ENCODE results near the gene GALNT7.
A peak's percentile ranks its signal among the peaks of the same experiment; 100 is the strongest.

GALNT7 gene

DNA sequence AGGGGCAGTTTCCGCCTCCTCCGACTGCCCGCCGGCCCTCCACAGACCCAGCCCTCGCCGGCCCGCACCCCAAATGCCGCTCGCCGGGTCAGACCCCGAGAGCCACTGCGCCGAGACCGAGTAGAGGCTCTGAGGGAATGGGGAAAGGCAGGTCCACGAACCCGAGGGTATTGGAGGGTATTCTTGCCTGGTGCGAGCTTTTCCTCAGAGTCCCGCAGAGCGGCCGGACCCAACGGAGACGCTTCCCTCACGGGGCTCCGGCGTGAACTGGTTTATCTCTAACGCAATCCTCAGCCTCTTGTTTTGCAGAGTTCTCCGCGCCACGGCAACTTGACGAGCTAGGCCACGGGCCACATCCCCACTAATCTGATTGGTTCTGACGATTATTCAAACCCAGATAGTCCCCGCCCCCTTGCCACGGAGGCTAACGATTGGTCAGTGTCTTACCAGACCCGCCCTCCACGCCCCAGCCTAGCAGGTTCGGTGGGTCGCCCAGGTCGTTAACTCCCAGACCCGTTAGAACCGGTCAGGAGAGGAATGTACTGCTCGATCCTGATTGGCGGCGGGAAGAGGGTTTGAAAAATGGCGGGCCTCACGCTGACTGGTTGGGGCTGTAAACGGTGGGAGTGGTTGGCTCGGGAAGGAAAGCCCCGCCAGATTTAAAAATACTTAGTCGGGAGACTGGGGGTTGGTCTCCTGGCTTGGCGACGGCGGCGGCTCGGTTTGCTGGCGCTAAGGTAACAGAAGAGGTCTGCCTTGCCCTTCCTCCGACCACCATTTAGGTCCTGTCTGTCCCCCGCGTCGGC lies 165.7 kb downstream of the GALNT7 start, which contains the start of gene HMGB2 (continued):
- peak; percentile 76; the same call in 1 of the 2 replicates for TF ChIP-seq ZXDB (tag by site-specific recombination; IDR thresholded peaks at IDR 0.05)
- TF ChIP-seq SP7 (tag by site-specific recombination; IDR thresholded peaks at IDR 0.05): peak; percentile 14; the same call in 1 of the 2 replicates
- TF ChIP-seq ZNF16 (tag by site-specific recombination; IDR thresholded peaks at IDR 0.05; ENCODE audit: low read depth): no peak
- no peak for TF ChIP-seq ZNF548 (tag by site-specific recombination; IDR thresholded peaks at IDR 0.05)
- no peak for TF ChIP-seq ZNF211 (tag by site-specific recombination; IDR thresholded peaks at IDR 0.05; ENCODE audit: low read depth)

DNA sequence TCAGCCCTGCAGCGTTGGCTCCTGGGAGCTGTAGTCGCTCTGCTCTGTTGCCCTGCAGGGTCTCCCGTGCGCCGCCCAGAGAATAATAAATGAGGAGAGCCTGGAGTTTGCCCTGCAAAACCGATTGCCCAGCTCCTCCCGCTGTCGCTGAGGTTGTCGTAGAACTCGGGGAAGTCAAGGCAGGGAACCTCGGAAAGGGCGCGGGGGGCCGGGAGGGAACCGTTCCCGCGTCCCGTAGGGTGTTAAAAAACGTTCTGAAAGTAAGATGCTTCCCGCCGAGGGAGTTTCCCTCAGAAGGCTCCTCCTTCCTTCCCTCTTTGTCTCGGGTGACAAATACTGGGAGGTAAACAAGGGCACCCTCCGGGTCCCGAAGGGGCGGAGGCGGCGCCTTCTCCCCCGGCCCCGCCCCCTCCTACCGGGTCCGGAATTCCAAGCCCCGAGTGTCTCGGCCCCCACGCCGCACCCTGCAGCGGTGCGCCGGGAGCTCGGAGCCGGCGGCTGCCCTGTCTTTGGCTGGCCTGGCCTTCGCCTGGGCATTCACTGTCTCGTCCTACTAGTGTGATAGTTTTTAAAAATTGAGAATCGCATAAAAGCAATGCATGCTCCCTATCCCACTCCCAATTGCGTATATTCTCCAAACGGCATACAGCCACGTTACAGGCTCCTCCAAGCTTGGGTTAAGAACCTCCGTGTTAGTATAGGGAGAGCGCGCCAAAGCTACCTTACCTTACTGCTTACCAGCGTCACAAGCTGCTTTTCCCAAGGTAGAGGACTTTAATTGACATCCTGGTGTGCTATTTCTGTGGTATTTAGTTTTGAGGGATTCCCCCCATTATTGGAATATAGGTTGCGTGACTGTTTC lies 166.5 kb downstream of the GALNT7 start:
- Histone ChIP-seq H3K9me3 (ENCODE audit: control insufficient read depth, insufficient read depth, low read depth, low read length) (no peaks in the 10 kb centered on the region), H3K4me1 (ENCODE audit: control insufficient read depth, insufficient read depth, low read length) (peaks cover 12% of the 10 kb centered on the region), H3K36me3 (ENCODE audit: control insufficient read depth in 2 of 2, insufficient read depth in 1 of 2, low read length in 2 of 2) (peaks cover 20 to 32% of the 10 kb centered on the region in 2 experiments), H3K27ac (ENCODE audit: extremely low read depth, low read depth, low read length) (peak overlapping the region; percentile 98), H3K4me3 (ENCODE audit: low read depth, low read length) (peak overlapping the region; percentile 80)
- ChIA-PET POLR2A (interaction anchor here (0.6 to 4.5 kb wide), 32 partner anchors 9 to 321 kb away, joined by 3 to 246 read pairs (median 5); partner anchors contain the start of genes GALNT7, HAND2 and SAP30), CTCF (interaction anchor here (1.5 kb wide), 1 partner anchor 16 kb away, joined by 3 read pairs; no protein-coding TSS in a partner anchor)
- TF ChIP-seq ZNF707 (tag by site-specific recombination; IDR thresholded peaks at IDR 0.05) (no peak), SP3 (tag by site-specific recombination; IDR thresholded peaks at IDR 0.05) (peak; percentile 33), BCL11A (tag by site-specific recombination; IDR thresholded peaks at IDR 0.05; ENCODE audit: low read depth) (no peak), GFI1B (tag by site-specific recombination; IDR thresholded peaks at IDR 0.05) (0 out of 2 replicates have a peak, but pooled peaks have one; percentile 17), GLIS2 (tag by site-specific recombination; IDR thresholded peaks at IDR 0.05) (peak; percentile 82), ZNF664 (tag by site-specific recombination; IDR thresholded peaks at IDR 0.05) (no peak), ZIC2 (tag by site-specific recombination; IDR thresholded peaks at IDR 0.05) (0 out of 2 replicates have a peak, but pooled peaks have one; percentile 36), ZNF202 (tag by site-specific recombination; IDR thresholded peaks at IDR 0.05; ENCODE audit: borderline replicate concordance) (no peak), SCRT1 (tag by site-specific recombination; IDR thresholded peaks at IDR 0.05; ENCODE audit: borderline replicate concordance) (no peak), KLF10 (tag by site-specific recombination; IDR thresholded peaks at IDR 0.05) (peak; percentile 61), ZNF132 (tag by site-specific recombination; IDR thresholded peaks at IDR 0.05; ENCODE audit: borderline replicate concordance) (no peak), YY2 (tag by site-specific recombination; IDR thresholded peaks at IDR 0.05) (no peak), ZNF791 (tag by site-specific recombination; IDR thresholded peaks at IDR 0.05) (no peak), ZNF596 (tag by site-specific recombination; IDR thresholded peaks at IDR 0.05) (no peak), ZNF626 (tag by site-specific recombination; IDR thresholded peaks at IDR 0.05) (no peak), GLI2 (tag by site-specific recombination; IDR thresholded peaks at IDR 0.05; ENCODE audit: borderline replicate concordance, low read depth) (no peak), ZNF585B (tag by site-specific recombination; IDR thresholded peaks at IDR 0.05) (no peak), OSR2 (tag by site-specific recombination; IDR thresholded peaks at IDR 0.05) (no peak; the same call in 1 of the 2 replicates), PRDM1 (tag by site-specific recombination; IDR thresholded peaks at IDR 0.05) (0 out of 2 replicates have a peak, but pooled peaks have one; percentile 19), ZNF658 (tag by site-specific recombination; IDR thresholded peaks at IDR 0.05) (no peak), ZNF335 (tag by site-specific recombination; conservative IDR thresholded peaks at IDR 0.05) (peak; percentile 89), ZNF76 (tag by site-specific recombination; IDR thresholded peaks at IDR 0.05; ENCODE audit: borderline replicate concordance, low read depth) (no peak; the same call in 1 of the 2 replicates)
- TF ChIP-seq, protein P1, sequence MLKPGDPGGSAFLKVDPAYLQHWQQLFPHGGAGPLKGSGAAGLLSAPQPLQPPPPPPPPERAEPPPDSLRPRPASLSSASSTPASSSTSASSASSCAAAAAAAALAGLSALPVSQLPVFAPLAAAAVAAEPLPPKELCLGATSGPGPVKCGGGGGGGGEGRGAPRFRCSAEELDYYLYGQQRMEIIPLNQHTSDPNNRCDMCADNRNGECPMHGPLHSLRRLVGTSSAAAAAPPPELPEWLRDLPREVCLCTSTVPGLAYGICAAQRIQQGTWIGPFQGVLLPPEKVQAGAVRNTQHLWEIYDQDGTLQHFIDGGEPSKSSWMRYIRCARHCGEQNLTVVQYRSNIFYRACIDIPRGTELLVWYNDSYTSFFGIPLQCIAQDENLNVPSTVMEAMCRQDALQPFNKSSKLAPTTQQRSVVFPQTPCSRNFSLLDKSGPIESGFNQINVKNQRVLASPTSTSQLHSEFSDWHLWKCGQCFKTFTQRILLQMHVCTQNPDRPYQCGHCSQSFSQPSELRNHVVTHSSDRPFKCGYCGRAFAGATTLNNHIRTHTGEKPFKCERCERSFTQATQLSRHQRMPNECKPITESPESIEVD (tag by site-specific recombination; IDR thresholded peaks at IDR 0.05): 0 out of 2 replicates have a peak, but pooled peaks have one; percentile 12
- TF ChIP-seq, protein P2, sequence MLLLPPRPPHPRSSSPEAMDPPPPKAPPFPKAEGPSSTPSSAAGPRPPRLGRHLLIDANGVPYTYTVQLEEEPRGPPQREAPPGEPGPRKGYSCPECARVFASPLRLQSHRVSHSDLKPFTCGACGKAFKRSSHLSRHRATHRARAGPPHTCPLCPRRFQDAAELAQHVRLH (tag by site-specific recombination; IDR thresholded peaks at IDR 0.05): no peak
- TF ChIP-seq, protein P3, sequence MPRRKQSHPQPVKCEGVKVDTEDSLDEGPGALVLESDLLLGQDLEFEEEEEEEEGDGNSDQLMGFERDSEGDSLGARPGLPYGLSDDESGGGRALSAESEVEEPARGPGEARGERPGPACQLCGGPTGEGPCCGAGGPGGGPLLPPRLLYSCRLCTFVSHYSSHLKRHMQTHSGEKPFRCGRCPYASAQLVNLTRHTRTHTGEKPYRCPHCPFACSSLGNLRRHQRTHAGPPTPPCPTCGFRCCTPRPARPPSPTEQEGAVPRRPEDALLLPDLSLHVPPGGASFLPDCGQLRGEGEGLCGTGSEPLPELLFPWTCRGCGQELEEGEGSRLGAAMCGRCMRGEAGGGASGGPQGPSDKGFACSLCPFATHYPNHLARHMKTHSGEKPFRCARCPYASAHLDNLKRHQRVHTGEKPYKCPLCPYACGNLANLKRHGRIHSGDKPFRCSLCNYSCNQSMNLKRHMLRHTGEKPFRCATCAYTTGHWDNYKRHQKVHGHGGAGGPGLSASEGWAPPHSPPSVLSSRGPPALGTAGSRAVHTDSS (tag by site-specific recombination; IDR thresholded peaks at IDR 0.05): 0 out of 2 replicates have a peak, but pooled peaks have one; percentile 43
- TF ChIP-seq, protein P4, sequence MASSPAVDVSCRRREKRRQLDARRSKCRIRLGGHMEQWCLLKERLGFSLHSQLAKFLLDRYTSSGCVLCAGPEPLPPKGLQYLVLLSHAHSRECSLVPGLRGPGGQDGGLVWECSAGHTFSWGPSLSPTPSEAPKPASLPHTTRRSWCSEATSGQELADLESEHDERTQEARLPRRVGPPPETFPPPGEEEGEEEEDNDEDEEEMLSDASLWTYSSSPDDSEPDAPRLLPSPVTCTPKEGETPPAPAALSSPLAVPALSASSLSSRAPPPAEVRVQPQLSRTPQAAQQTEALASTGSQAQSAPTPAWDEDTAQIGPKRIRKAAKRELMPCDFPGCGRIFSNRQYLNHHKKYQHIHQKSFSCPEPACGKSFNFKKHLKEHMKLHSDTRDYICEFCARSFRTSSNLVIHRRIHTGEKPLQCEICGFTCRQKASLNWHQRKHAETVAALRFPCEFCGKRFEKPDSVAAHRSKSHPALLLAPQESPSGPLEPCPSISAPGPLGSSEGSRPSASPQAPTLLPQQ (tag by site-specific recombination; IDR thresholded peaks at IDR 0.05): 0 out of 2 replicates have a peak, but pooled peaks have one; percentile 27
